ENCODE data around the gene GLMP.

The GLMP gene

GRCh38 chr1:156284757-156285156, 10.7 kb downstream of the GLMP start:
- no peak for DNase-seq

- DNase-seq, result no peak
These were observed 11.4 kb downstream of the GLMP start, which contains the start of gene TMEM79 for GRCh38 chr1:156284112-156284511. TSS of gene TMEM79 (plus strand) at chr1:156284325. CDS start at chr1:156285227, 902 bp downstream.

GRCh38 chr1:156283521-156283920, 12.0 kb downstream of the GLMP start:
- DNase-seq, result no peak

GRCh38 chr1:156282479-156283222, 12.8 kb downstream of the GLMP start, which contains the start of gene SMG5:
TSS of gene SMG5 (minus strand) at chr1:156282825. CDS start at chr1:156282680, 145 bp downstream.
- DNase-seq, result peak; percentile 99 to 100

- peak; percentile 66 to 68 for DNase-seq
These were observed 13.6 kb downstream of the GLMP start for GRCh38 chr1:156281693-156282478.

- DNase-seq, result peak in 1 of 2 experiments; percentile 36
These were observed 14.2 kb downstream of the GLMP start for GRCh38 chr1:156281281-156281680.

GRCh38 chr1:156279837-156280236, 15.6 kb downstream of the GLMP start:
- DNase-seq, result no peak

GRCh38 chr1:156276966-156277381, 18.5 kb downstream of the GLMP start:
- no peak for DNase-seq

GRCh38 chr1:156276532-156276931, 18.9 kb downstream of the GLMP start:
- DNase-seq, result no peak

GRCh38 chr1:156270314-156270713, 25.2 kb downstream of the GLMP start:
- no peak for DNase-seq

GRCh38 chr1:156268336-156268735, 27.1 kb downstream of the GLMP start:
- DNase-seq, result no peak

GRCh38 chr1:156266051-156266450, 29.4 kb downstream of the GLMP start:
- DNase-seq, result no peak

- DNase-seq, result no peak
These were observed 32.2 kb downstream of the GLMP start for GRCh38 chr1:156263288-156263655.

GRCh38 chr1:156262461-156263287, 32.8 kb downstream of the GLMP start:
- no peak for DNase-seq

- no peak for DNase-seq
These were observed 34.6 kb downstream of the GLMP start for GRCh38 chr1:156260896-156261295.

GRCh38 chr1:156259805-156260204, 35.7 kb downstream of the GLMP start:
- DNase-seq, result no peak

- DNase-seq, result no peak
These were observed 36.6 kb downstream of the GLMP start for GRCh38 chr1:156258859-156259258.

GRCh38 chr1:156257711-156258110, 37.8 kb downstream of the GLMP start:
- no peak for DNase-seq

GRCh38 chr1:156253634-156254033, 41.8 kb downstream of the GLMP start:
- DNase-seq, result no peak

GRCh38 chr1:156251527-156251926, 44.0 kb downstream of the GLMP start:
- DNase-seq, result no peak

GRCh38 chr1:156249593-156249992, 45.9 kb downstream of the GLMP start:
- DNase-seq, result no peak

GRCh38 chr1:156248323-156248683, 47.2 kb downstream of the GLMP start:
- DNase-seq, result no peak

All from NCI-H2081 (cell line).